Ishikawa (cell line): Measurements from ENCODE around the gene COMMD3.

Experiments used
- CEBPB ChIP-seq: IDR thresholded peaks from 2 replicates; pipeline ENCODE4 v1.6.1; 2012
- CREB1 ChIP-seq: IDR thresholded peaks from 2 replicates; pipeline ENCODE4 v1.6.1; 2012; ENCODE audit warnings: low read depth
- EGR1 ChIP-seq: IDR thresholded peaks from 2 replicates; pipeline ENCODE4 v1.6.1; 2012
- EP300 ChIP-seq: IDR thresholded peaks from 2 replicates; pipeline ENCODE4 v1.6.1; 2012; ENCODE audit warnings: borderline replicate concordance
- FOXM1 ChIP-seq: IDR thresholded peaks from 2 replicates; pipeline ENCODE4 v1.6.1; 2012; ENCODE audit warnings: low read depth, borderline replicate concordance
- MAX ChIP-seq: IDR thresholded peaks from 2 replicates; pipeline ENCODE4 v1.6.1; 2012
- NFIC ChIP-seq: IDR thresholded peaks from 2 replicates; pipeline ENCODE4 v1.6.1; 2012
- RAD21 ChIP-seq: IDR thresholded peaks from 2 replicates; pipeline ENCODE4 v1.6.1; 2012; ENCODE audit warnings: low read depth
- TAF1 ChIP-seq: IDR thresholded peaks from 2 replicates; pipeline ENCODE4 v1.6.1; 2012; ENCODE audit warnings: low read depth, mild to moderate bottlenecking
- TCF12 ChIP-seq: IDR thresholded peaks from 2 replicates; pipeline ENCODE4 v1.6.1; 2012; ENCODE audit warnings: low read depth
- TEAD4 ChIP-seq: IDR thresholded peaks from 2 replicates; pipeline ENCODE4 v1.6.1; 2012
- YY1 ChIP-seq: IDR thresholded peaks from 2 replicates; pipeline ENCODE4 v1.6.1; 2012; ENCODE audit warnings: low read depth
- ZBTB7A ChIP-seq: IDR thresholded peaks from 2 replicates; pipeline ENCODE4 v1.6.1; 2012; ENCODE audit warnings: low read depth
- TF ChIP-seq, protein P1 (sequence below): IDR thresholded peaks from 2 replicates; pipeline ENCODE4 v1.6.1; 2012
- TF ChIP-seq, protein P2 (sequence below): IDR thresholded peaks from 2 replicates; pipeline ENCODE4 v1.6.1; 2012; ENCODE audit warnings: low read depth, mild to moderate bottlenecking

COMMD3 gene

DNA sequence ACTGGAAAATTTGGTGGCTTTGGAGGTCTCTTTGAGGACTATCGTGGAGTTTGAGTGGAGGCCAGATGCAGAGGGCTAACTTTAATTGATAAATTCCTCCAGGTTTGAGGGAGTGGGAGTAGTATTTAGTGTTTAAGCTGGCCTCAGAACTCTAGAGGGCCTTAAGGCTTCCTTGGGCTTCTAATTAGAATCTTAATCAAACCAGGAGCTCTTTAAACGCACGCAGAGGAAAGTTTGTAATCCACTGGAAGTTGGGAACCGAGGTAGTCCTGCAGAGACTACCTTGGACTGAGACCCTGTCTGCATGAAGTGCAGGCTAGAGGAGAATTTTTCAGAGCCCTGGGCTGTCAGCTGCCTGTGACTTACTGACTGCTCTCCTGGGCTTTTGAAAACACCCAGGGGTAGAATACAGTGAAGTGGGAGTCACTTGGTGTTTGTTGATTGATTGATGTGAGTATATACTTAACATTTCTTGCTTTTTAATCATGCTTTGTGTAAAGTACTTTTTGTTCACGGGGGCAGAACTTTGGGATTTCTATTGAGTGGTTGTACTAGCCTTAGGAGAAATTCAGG is 35.0 kb downstream of the COMMD3 start:
- TF ChIP-seq TCF12 = no peak
- no peak for TF ChIP-seq EGR1
- TF ChIP-seq, protein P1, sequence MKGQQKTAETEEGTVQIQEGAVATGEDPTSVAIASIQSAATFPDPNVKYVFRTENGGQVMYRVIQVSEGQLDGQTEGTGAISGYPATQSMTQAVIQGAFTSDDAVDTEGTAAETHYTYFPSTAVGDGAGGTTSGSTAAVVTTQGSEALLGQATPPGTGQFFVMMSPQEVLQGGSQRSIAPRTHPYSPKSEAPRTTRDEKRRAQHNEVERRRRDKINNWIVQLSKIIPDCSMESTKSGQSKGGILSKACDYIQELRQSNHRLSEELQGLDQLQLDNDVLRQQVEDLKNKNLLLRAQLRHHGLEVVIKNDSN = no peak
- no peak for TF ChIP-seq RAD21
- no peak for TF ChIP-seq ZBTB7A
- no peak for TF ChIP-seq CREB1
- TF ChIP-seq, protein P2, sequence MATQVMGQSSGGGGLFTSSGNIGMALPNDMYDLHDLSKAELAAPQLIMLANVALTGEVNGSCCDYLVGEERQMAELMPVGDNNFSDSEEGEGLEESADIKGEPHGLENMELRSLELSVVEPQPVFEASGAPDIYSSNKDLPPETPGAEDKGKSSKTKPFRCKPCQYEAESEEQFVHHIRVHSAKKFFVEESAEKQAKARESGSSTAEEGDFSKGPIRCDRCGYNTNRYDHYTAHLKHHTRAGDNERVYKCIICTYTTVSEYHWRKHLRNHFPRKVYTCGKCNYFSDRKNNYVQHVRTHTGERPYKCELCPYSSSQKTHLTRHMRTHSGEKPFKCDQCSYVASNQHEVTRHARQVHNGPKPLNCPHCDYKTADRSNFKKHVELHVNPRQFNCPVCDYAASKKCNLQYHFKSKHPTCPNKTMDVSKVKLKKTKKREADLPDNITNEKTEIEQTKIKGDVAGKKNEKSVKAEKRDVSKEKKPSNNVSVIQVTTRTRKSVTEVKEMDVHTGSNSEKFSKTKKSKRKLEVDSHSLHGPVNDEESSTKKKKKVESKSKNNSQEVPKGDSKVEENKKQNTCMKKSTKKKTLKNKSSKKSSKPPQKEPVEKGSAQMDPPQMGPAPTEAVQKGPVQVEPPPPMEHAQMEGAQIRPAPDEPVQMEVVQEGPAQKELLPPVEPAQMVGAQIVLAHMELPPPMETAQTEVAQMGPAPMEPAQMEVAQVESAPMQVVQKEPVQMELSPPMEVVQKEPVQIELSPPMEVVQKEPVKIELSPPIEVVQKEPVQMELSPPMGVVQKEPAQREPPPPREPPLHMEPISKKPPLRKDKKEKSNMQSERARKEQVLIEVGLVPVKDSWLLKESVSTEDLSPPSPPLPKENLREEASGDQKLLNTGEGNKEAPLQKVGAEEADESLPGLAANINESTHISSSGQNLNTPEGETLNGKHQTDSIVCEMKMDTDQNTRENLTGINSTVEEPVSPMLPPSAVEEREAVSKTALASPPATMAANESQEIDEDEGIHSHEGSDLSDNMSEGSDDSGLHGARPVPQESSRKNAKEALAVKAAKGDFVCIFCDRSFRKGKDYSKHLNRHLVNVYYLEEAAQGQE = no peak
- no peak for TF ChIP-seq YY1
- no peak for TF ChIP-seq EP300
- no peak for TF ChIP-seq FOXM1

DNA sequence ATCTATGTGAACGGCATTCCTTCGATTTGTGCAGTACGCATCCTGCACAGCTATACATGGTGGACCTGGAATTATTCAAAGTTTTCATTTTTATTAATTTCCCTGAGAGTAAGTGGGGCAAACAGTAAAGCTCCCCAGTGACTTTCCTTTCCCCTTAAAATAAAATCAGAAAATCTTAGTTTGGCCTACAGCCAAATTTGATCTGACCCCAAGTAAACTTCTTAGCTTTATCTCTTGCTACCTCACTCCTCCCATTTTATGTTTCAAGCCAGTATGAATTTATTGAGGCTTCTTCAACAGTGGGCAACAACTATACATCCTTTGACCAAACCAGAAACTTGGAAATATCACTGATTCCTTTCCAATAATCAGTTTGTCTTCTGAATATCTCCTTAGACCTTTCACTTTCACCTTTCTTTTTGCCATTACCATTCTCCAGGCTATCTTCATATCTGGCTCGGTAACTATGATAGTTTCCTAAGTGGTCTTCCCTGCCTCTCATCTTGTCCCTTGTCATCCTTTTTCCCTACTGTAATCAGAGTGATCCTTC is 40.2 kb downstream of the COMMD3 start:
- TF ChIP-seq TAF1 (no peak), RAD21 (no peak), EGR1 (no peak), FOXM1 (no peak), TCF12 (no peak), CREB1 (no peak), EP300 (no peak), MAX (no peak), ZBTB7A (no peak), YY1 (no peak), NFIC (no peak), TEAD4 (no peak), CEBPB (no peak)
- TF ChIP-seq, protein P2 = no peak
- TF ChIP-seq, protein P1 = no peak

DNA sequence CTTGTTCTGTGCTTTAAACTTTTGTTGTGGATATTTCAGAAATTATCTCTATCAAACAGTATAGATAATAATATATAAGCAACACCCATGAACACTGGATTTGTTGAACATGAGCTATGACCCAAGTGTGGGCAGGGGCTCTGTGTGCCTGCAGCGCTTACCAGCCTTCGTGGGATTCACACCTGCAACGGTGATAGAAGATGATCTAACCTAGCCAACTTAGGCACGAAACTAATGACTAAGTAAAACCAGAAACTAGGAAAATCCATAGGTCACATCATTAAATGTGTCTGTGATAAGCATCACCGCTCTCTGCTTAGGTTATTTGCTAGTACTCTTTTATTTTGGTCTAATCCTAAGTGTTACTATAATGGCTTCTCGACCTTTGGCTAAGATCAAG is 47.1 kb downstream of the COMMD3 start:
- TF ChIP-seq FOXM1 (no peak), YY1 (no peak), TCF12 (no peak), CREB1 (no peak), EP300 (no peak), NFIC (no peak), TAF1 (no peak), ZBTB7A (no peak), RAD21 (no peak), EGR1 (no peak), CEBPB (no peak), MAX (no peak), TEAD4 (no peak)
- TF ChIP-seq, protein P1 = no peak
- TF ChIP-seq, protein P2 = no peak
